Activated naive CD4-positive, alpha-beta T cell (primary cell): ENCODE data around the gene MRPS23.

ENCODE experiments used
- DNase-seq, 4 experiments: peaks; one replicate each; lab custom pipeline; 2025; lab: John Stamatoyannopoulos, UW

Gene MRPS23

GRCh38 chr17:57879437-57880085 lies 29.7 kb upstream of the MRPS23 start:
- DNase-seq, result no peak

- DNase-seq, result no peak
Measured at GRCh38 chr17:57877803-57878377, 28.0 kb upstream of the MRPS23 start.

- no peak for DNase-seq
Measured at GRCh38 chr17:57876866-57877237, 27.0 kb upstream of the MRPS23 start.

GRCh38 chr17:57876023-57876865 lies 26.4 kb upstream of the MRPS23 start:
- no peak for DNase-seq

GRCh38 chr17:57875290-57876022 lies 25.6 kb upstream of the MRPS23 start:
- DNase-seq, result no peak

- peak in 1 of 4 experiments; percentile 6 for DNase-seq
Measured at GRCh38 chr17:57874434-57875289, 24.8 kb upstream of the MRPS23 start.

- no peak for DNase-seq
Measured at GRCh38 chr17:57874058-57874419, 24.2 kb upstream of the MRPS23 start.

GRCh38 chr17:57873261-57874057 lies 23.6 kb upstream of the MRPS23 start:
- DNase-seq, result no peak

GRCh38 chr17:57872536-57872935 lies 22.7 kb upstream of the MRPS23 start:
- no peak for DNase-seq

GRCh38 chr17:57871863-57872262 lies 22.0 kb upstream of the MRPS23 start:
- DNase-seq, result no peak

- DNase-seq, result no peak
Measured at GRCh38 chr17:57871155-57871554, 21.3 kb upstream of the MRPS23 start.

GRCh38 chr17:57870283-57870635 lies 20.4 kb upstream of the MRPS23 start:
- DNase-seq, result no peak

GRCh38 chr17:57869617-57870282 lies 19.9 kb upstream of the MRPS23 start:
- DNase-seq, result no peak

GRCh38 chr17:57868910-57869616 lies 19.2 kb upstream of the MRPS23 start:
- DNase-seq, result no peak

- peak in 1 of 4 experiments; percentile 22 for DNase-seq
Measured at GRCh38 chr17:57868007-57868909, 18.4 kb upstream of the MRPS23 start.

GRCh38 chr17:57867126-57867525 lies 17.3 kb upstream of the MRPS23 start:
- DNase-seq, result no peak

GRCh38 chr17:57866723-57867122 lies 16.9 kb upstream of the MRPS23 start:
- no peak for DNase-seq

- DNase-seq, result no peak
Measured at GRCh38 chr17:57866319-57866718, 16.5 kb upstream of the MRPS23 start.

- no peak for DNase-seq
Measured at GRCh38 chr17:57864273-57864672, 14.4 kb upstream of the MRPS23 start.
